PFSK-1 (cell line): ENCODE data around the gene MED9.

Source experiments
- FOXP2 ChIP-seq: optimal IDR thresholded peaks from 2 replicates; pipeline ENCODE3; 2011; ENCODE audit warnings: borderline replicate concordance, control low read depth, inconsistent platforms; ENCODE audit not compliant: insufficient read depth; ENCODE audit errors: extremely low read length, extremely low read depth
- POLR2AphosphoS5 ChIP-seq: IDR thresholded peaks from 2 replicates; pipeline ENCODE4 v1.6.1; 2012; ENCODE audit warnings: low read depth, mild to moderate bottlenecking, control low read depth, low read length, moderate library complexity
- REST ChIP-seq, 2 experiments: IDR thresholded peaks; 2 replicates each; pipeline versions ENCODE4 v1.6.1 to v1.8.0; 2011 to 2012; ENCODE audit warnings: low read depth in 2 of 2, low read length in 2 of 2, control low read depth in 1 of 2, inconsistent platforms in 1 of 2, mild to moderate bottlenecking in 1 of 2, moderate library complexity in 1 of 2; ENCODE audit not compliant: insufficient read depth in 1 of 2
- SIN3A ChIP-seq: IDR thresholded peaks from 2 replicates; pipeline ENCODE4 v1.6.1; 2012; ENCODE audit warnings: mild to moderate bottlenecking, low read length, moderate library complexity, borderline replicate concordance; ENCODE audit not compliant: insufficient read depth
- TAF1 ChIP-seq: IDR thresholded peaks from 2 replicates; pipeline ENCODE4 v1.6.1; 2012; ENCODE audit warnings: low read length, control low read depth, borderline replicate concordance; ENCODE audit not compliant: insufficient read depth

Gene MED9

GRCh38 chr17:17495536-17496188, 18.9 kb downstream of the MED9 start:
- TF ChIP-seq POLR2AphosphoS5 (no peak), TAF1 (no peak), FOXP2 (no peak), SIN3A (no peak), REST (IDR thresholded peaks at IDR 0.05; ENCODE audit: insufficient read depth in 1 of 2, low read depth in 2 of 2, low read length in 2 of 2) (no peak)

- TF ChIP-seq POLR2AphosphoS5 (no peak), TAF1 (no peak), REST (IDR thresholded peaks at IDR 0.05; ENCODE audit: insufficient read depth in 1 of 2, low read depth in 2 of 2, low read length in 2 of 2) (no peak), FOXP2 (peak; percentile 83), SIN3A (no peak)
Measured at GRCh38 chr17:17496189-17497064, 19.6 kb downstream of the MED9 start, which contains the start of gene RASD1. TSS of gene RASD1 (minus strand) at chr17:17496395. CDS start at chr17:17496181, 214 bp downstream.

- no peak for TF ChIP-seq SIN3A
- TF ChIP-seq REST (IDR thresholded peaks at IDR 0.05; ENCODE audit: insufficient read depth in 1 of 2, low read depth in 2 of 2, low read length in 2 of 2), result no peak
- no peak for TF ChIP-seq TAF1
Measured at GRCh38 chr17:17497065-17497844, 20.5 kb downstream of the MED9 start.

GRCh38 chr17:17497845-17498520, 21.2 kb downstream of the MED9 start:
- TF ChIP-seq SIN3A, result no peak
- no peak for TF ChIP-seq TAF1
- no peak for TF ChIP-seq REST (IDR thresholded peaks at IDR 0.05; ENCODE audit: insufficient read depth in 1 of 2, low read depth in 2 of 2, low read length in 2 of 2)
- no peak for TF ChIP-seq FOXP2
- TF ChIP-seq POLR2AphosphoS5, result no peak
